ENCODE measurements around the gene RNASE4. TPM values are rescaled to one million over a fixed set of nuclear protein-coding genes. Genes with fewer than 3 reads are reported as not detected.
"Not testable (repeated sequence)": the region's sequence is repeated elsewhere in the genome, so short reads cannot be mapped to it uniquely, and the experiment has no call there.

The RNASE4 gene
- polyA plus RNA-seq, 1 of the 3 experiments (the other 2 are of a cell fraction) = 11.6 TPM

DNA sequence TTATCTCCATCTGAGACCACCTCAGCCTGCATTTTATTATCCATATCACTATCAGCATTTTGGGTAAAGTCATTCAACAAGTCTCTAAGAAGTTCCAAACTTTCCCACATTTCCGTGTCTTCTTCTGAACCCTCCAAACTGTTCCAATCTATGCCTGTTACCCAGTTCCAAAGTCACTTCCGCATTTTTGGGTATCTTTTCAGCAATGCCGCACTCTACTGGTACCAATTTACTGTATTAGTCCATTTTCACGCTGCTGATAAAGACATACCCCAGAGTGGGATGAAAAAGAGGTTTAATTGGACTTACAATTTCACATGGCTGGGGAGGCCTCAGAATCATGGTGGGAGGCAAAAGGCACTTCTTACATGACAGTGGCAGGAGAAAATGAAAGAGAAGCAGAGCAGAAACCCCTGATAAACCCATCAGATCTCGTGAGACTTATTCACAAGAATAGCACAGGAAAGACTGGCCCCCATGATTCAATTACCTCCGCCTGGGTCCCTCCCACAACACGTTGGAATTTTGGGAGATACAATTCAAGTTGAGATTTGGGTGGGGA lies 17.9 kb upstream of the RNASE4 start:
- H3K4me3 ChIP-seq (ENCODE audit: low read depth in 2 of 2, low read length in 1 of 2); DNase-seq; H3K9me2 ChIP-seq; H3K9ac ChIP-seq; H3K27ac ChIP-seq (ENCODE audit: low read depth in 2 of 2, low read length in 1 of 2); H4K20me1 ChIP-seq (ENCODE audit: insufficient read depth); H3F3A ChIP-seq (replicated peaks; ENCODE audit: insufficient read depth); H3K79me2 ChIP-seq (ENCODE audit: insufficient read depth); POLR2A ChIA-PET; H3K9me3 ChIP-seq; H3K36me3 ChIP-seq (replicated peaks in 1 of 2; ENCODE audit: control insufficient read depth in 1 of 2, insufficient read depth in 2 of 2, low read length in 1 of 2); CTCF ChIA-PET; H3K4me1 ChIP-seq (ENCODE audit: control insufficient read depth in 1 of 2, insufficient read depth in 2 of 2, low read depth in 1 of 2, low read length in 1 of 2): not testable (repeated sequence)
- H3K27me3 ChIP-seq (ENCODE audit: insufficient read depth) = peaks cover 77% of the 10 kb centered on the region
- 0 out of 2 replicates have a peak overlapping the region, but pooled peaks have one; percentile 53 for H2AFZ ChIP-seq (ENCODE audit: low read depth)
- 9% methylated on average over 7 of the region's 7 CpGs for WGBS (ENCODE audit: low lambda C conversion rate)
- peak; percentile 50; the same call in 1 of the 2 replicates for TF ChIP-seq ELF1 (IDR thresholded peaks at IDR 0.05)
- 0 out of 2 replicates have a peak overlapping the region, but pooled peaks have one; percentile 26 for H3K4me2 ChIP-seq

DNA sequence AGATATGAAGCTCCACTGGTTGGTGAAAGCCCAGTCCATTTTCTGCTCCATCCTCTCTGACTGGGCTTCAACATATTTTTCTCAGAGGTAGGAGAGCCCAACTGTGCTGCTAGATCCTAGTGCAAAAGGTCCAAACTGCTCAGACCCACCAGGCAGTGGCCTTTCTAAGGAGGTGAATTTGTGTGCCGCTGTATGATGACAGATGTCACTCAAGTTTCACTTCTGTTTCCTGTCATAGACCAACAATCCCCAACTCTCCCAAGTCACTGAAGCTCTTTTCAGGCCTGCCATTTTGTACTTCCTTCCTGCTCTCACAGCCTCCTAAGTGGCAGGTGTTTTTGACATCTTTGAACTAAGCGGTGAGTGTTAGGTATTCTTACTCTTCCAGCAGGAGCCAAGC lies 16.4 kb upstream of the RNASE4 start:
- ChIA-PET POLR2A (no interaction called here), CTCF (interaction anchor here (0.7 kb wide), 1 partner anchor 14 kb away, joined by 3 read pairs; no protein-coding TSS in a partner anchor)
- Histone ChIP-seq H3K9ac (no peak overlapping the region), H3K79me2 (ENCODE audit: insufficient read depth) (no peaks in the 10 kb centered on the region), H4K20me1 (ENCODE audit: insufficient read depth) (no peaks in the 10 kb centered on the region), H3F3A (replicated peaks; ENCODE audit: insufficient read depth) (no peaks in the 10 kb centered on the region), H3K27ac (ENCODE audit: low read depth in 2 of 2, low read length in 1 of 2) (no peak overlapping the region), H3K27me3 (ENCODE audit: insufficient read depth) (peaks cover 71% of the 10 kb centered on the region), H3K9me3 (no peaks in the 10 kb centered on the region), H3K4me1 (ENCODE audit: control insufficient read depth in 1 of 2, insufficient read depth in 2 of 2, low read depth in 1 of 2, low read length in 1 of 2) (no peaks in the 10 kb centered on the region), H3K36me3 (replicated peaks in 1 of 2; ENCODE audit: control insufficient read depth in 1 of 2, insufficient read depth in 2 of 2, low read length in 1 of 2) (no peaks in the 10 kb centered on the region), H3K4me2 (no peak overlapping the region), H2AFZ (ENCODE audit: low read depth) (no peak overlapping the region), H3K4me3 (ENCODE audit: low read depth in 2 of 2, low read length in 1 of 2) (no peak overlapping the region), H3K9me2 (no peaks in the 10 kb centered on the region)
- 21% methylated on average over 2 of the region's 2 CpGs for WGBS (ENCODE audit: low lambda C conversion rate)
- TF ChIP-seq RFX5 (IDR thresholded peaks at IDR 0.05; ENCODE audit: low read length) (no peak), TAF1 (IDR thresholded peaks at IDR 0.05; ENCODE audit: borderline replicate concordance, low read depth, low read length) (no peak)
- TF ChIP-seq, protein P1, sequence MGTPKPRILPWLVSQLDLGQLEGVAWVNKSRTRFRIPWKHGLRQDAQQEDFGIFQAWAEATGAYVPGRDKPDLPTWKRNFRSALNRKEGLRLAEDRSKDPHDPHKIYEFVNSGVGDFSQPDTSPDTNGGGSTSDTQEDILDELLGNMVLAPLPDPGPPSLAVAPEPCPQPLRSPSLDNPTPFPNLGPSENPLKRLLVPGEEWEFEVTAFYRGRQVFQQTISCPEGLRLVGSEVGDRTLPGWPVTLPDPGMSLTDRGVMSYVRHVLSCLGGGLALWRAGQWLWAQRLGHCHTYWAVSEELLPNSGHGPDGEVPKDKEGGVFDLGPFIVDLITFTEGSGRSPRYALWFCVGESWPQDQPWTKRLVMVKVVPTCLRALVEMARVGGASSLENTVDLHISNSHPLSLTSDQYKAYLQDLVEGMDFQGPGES (IDR thresholded peaks at IDR 0.05; ENCODE audit: low read depth, low read length) = no peak
- DNase-seq = no peak

DNA sequence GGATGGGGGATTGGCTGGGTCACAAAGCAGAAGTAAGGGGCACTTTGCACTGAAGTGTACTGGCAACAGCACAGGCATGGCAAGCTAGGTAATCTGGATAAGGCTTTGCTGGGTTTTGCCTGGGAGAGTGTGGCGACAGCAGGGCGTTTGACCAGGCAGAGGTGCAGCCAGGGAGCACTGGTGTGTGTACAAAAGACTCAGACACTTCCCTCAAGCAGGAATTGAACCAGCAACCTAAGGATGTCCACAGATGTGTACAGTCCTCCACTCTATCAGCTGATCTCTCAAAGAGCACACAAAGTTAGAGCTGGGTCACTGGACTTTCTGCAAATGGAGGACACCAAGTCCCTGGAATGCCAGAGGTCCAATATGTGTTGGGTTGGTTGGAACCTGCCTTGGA lies 15.4 kb upstream of the RNASE4 start:
- no peaks in the 10 kb centered on the region for H3K79me2 ChIP-seq (ENCODE audit: insufficient read depth)
- no peaks in the 10 kb centered on the region for H3K9me3 ChIP-seq
- H3K9ac ChIP-seq = no peak overlapping the region
- H3K36me3 ChIP-seq (replicated peaks in 1 of 2; ENCODE audit: control insufficient read depth in 1 of 2, insufficient read depth in 2 of 2, low read length in 1 of 2) = no peaks in the 10 kb centered on the region
- H2AFZ ChIP-seq (ENCODE audit: low read depth) = no peak overlapping the region
- H3K9me2 ChIP-seq = no peaks in the 10 kb centered on the region
- peaks cover 68% of the 10 kb centered on the region for H3K27me3 ChIP-seq (ENCODE audit: insufficient read depth)
- no peak for DNase-seq
- H4K20me1 ChIP-seq (ENCODE audit: insufficient read depth) = no peaks in the 10 kb centered on the region
- no peak overlapping the region for H3K4me2 ChIP-seq
- H3K4me3 ChIP-seq (ENCODE audit: low read depth in 2 of 2, low read length in 1 of 2) = no peak overlapping the region
- H3K4me1 ChIP-seq (ENCODE audit: control insufficient read depth in 1 of 2, insufficient read depth in 2 of 2, low read depth in 1 of 2, low read length in 1 of 2) = no peaks in the 10 kb centered on the region
- H3K27ac ChIP-seq (ENCODE audit: low read depth in 2 of 2, low read length in 1 of 2) = no peak overlapping the region
- CTCF ChIA-PET = interaction anchor here (0.5 to 1.4 kb wide), 2 partner anchors 12 to 472 kb away, joined by 3 read pairs; no protein-coding TSS in a partner anchor
- H3F3A ChIP-seq (replicated peaks; ENCODE audit: insufficient read depth) = no peaks in the 10 kb centered on the region
- TF ChIP-seq RXRA (IDR thresholded peaks at IDR 0.05; ENCODE audit: borderline replicate concordance, low read depth) (no peak), NRF1 (IDR thresholded peaks at IDR 0.05; ENCODE audit: low read depth, low read length) (no peak), NFIC (IDR thresholded peaks at IDR 0.05; ENCODE audit: borderline replicate concordance) (no peak), TAF1 (IDR thresholded peaks at IDR 0.05; ENCODE audit: borderline replicate concordance, low read depth, low read length) (no peak), GABPA (IDR thresholded peaks at IDR 0.05; ENCODE audit: low read depth) (no peak)
- TF ChIP-seq, protein P2, sequence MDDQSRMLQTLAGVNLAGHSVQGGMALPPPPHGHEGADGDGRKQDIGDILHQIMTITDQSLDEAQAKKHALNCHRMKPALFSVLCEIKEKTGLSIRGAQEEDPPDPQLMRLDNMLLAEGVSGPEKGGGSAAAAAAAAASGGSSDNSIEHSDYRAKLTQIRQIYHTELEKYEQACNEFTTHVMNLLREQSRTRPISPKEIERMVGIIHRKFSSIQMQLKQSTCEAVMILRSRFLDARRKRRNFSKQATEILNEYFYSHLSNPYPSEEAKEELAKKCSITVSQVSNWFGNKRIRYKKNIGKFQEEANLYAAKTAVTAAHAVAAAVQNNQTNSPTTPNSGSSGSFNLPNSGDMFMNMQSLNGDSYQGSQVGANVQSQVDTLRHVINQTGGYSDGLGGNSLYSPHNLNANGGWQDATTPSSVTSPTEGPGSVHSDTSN (IDR thresholded peaks at IDR 0.05) = no peak
- TF ChIP-seq, protein P3, sequence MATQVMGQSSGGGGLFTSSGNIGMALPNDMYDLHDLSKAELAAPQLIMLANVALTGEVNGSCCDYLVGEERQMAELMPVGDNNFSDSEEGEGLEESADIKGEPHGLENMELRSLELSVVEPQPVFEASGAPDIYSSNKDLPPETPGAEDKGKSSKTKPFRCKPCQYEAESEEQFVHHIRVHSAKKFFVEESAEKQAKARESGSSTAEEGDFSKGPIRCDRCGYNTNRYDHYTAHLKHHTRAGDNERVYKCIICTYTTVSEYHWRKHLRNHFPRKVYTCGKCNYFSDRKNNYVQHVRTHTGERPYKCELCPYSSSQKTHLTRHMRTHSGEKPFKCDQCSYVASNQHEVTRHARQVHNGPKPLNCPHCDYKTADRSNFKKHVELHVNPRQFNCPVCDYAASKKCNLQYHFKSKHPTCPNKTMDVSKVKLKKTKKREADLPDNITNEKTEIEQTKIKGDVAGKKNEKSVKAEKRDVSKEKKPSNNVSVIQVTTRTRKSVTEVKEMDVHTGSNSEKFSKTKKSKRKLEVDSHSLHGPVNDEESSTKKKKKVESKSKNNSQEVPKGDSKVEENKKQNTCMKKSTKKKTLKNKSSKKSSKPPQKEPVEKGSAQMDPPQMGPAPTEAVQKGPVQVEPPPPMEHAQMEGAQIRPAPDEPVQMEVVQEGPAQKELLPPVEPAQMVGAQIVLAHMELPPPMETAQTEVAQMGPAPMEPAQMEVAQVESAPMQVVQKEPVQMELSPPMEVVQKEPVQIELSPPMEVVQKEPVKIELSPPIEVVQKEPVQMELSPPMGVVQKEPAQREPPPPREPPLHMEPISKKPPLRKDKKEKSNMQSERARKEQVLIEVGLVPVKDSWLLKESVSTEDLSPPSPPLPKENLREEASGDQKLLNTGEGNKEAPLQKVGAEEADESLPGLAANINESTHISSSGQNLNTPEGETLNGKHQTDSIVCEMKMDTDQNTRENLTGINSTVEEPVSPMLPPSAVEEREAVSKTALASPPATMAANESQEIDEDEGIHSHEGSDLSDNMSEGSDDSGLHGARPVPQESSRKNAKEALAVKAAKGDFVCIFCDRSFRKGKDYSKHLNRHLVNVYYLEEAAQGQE (IDR thresholded peaks at IDR 0.05; ENCODE audit: low read depth, low read length) = no peak
- TF ChIP-seq, protein P4, sequence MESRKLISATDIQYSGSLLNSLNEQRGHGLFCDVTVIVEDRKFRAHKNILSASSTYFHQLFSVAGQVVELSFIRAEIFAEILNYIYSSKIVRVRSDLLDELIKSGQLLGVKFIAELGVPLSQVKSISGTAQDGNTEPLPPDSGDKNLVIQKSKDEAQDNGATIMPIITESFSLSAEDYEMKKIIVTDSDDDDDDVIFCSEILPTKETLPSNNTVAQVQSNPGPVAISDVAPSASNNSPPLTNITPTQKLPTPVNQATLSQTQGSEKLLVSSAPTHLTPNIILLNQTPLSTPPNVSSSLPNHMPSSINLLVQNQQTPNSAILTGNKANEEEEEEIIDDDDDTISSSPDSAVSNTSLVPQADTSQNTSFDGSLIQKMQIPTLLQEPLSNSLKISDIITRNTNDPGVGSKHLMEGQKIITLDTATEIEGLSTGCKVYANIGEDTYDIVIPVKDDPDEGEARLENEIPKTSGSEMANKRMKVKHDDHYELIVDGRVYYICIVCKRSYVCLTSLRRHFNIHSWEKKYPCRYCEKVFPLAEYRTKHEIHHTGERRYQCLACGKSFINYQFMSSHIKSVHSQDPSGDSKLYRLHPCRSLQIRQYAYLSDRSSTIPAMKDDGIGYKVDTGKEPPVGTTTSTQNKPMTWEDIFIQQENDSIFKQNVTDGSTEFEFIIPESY (IDR thresholded peaks at IDR 0.05; ENCODE audit: borderline replicate concordance, low read depth) = no peak
- 6% methylated on average over 2 of the region's 2 CpGs for WGBS (ENCODE audit: low lambda C conversion rate)
- POLR2A ChIA-PET = no interaction called here
